ENCODE results near the gene TDO2. TPM values are rescaled to one million over a fixed set of nuclear protein-coding genes. Genes with fewer than 3 reads are reported as not detected.

The TDO2 gene
- total RNA-seq, 1 experiment from 2014 or later: not detected

GRCh38 chr4:155878611-155879010 is 24.9 kb upstream of the TDO2 start:
- ATAC-seq (no peak), DNase-seq (no peak)
- no peak overlapping the region for H2AFZ ChIP-seq (ENCODE audit: low read length)
- H3K9ac ChIP-seq (ENCODE audit: low read length): no peak overlapping the region
- no peaks in the 10 kb centered on the region for H3K9me2 ChIP-seq (replicated peaks; ENCODE audit: low read length)
- POLR2A ChIA-PET (ENCODE audit: unreplicated experiment): no interaction called here
- no peak overlapping the region for H3K4me3 ChIP-seq (ENCODE audit: low read length)
- no peaks in the 10 kb centered on the region; the same call in 1 of the 2 replicates for H3K36me3 ChIP-seq (ENCODE audit: low read depth, low read length)
- intact Hi-C loops (cut with micrococcal nuclease): no loop called here
- H3K27ac ChIP-seq (ENCODE audit: low read length): no peak overlapping the region
- H3K9me3 ChIP-seq (ENCODE audit: low read length): 0 out of 2 replicates have a peak, but pooled peaks cover 7% of the 10 kb centered on the region
- no peaks in the 10 kb centered on the region for H4K20me1 ChIP-seq (ENCODE audit: low read length)
- H3K4me2 ChIP-seq (ENCODE audit: low read length): no peak overlapping the region
- H3K4me1 ChIP-seq (ENCODE audit: insufficient read depth, low read length): no peaks in the 10 kb centered on the region
- CTCF ChIA-PET: no interaction called here
- H3F3A ChIP-seq (ENCODE audit: low read length, unreplicated experiment): no peaks in the 10 kb centered on the region
- no peaks in the 10 kb centered on the region for H3K79me2 ChIP-seq (ENCODE audit: low read length)
- BruUV-seq (replicated peaks): no TSS peak
- H3K27me3 ChIP-seq (ENCODE audit: low read length): no peaks in the 10 kb centered on the region
- TF ChIP-seq EZH2phosphoT487 (IDR thresholded peaks at IDR 0.05; ENCODE audit: borderline replicate concordance, low read length) (no peak), EZH2 (IDR thresholded peaks at IDR 0.05; ENCODE audit: low read length, unreplicated experiment) (no peak)
- TF ChIP-seq, protein P1, sequence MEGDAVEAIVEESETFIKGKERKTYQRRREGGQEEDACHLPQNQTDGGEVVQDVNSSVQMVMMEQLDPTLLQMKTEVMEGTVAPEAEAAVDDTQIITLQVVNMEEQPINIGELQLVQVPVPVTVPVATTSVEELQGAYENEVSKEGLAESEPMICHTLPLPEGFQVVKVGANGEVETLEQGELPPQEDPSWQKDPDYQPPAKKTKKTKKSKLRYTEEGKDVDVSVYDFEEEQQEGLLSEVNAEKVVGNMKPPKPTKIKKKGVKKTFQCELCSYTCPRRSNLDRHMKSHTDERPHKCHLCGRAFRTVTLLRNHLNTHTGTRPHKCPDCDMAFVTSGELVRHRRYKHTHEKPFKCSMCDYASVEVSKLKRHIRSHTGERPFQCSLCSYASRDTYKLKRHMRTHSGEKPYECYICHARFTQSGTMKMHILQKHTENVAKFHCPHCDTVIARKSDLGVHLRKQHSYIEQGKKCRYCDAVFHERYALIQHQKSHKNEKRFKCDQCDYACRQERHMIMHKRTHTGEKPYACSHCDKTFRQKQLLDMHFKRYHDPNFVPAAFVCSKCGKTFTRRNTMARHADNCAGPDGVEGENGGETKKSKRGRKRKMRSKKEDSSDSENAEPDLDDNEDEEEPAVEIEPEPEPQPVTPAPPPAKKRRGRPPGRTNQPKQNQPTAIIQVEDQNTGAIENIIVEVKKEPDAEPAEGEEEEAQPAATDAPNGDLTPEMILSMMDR (conservative IDR thresholded peaks at IDR 0.05; ENCODE audit: low read depth, low read length): no peak

DNA sequence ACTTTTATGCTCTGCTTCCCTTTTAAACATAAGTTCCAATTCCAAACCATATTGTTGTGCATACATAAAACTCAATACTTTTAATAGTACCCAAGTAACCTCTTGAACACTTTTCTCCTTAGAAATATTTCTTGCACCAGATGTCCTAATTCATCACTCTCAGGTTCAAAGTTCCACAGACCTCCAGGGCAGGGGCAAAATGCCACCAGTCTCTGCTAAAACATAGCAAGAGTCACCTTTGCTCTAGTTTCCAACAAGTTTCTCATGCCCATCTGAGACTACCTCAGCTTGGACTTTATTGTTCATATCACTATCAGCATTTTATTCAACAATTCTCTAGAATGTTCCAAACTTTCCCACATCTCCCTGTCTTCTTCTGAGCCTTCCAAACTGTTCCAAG is 23.7 kb upstream of the TDO2 start:
- no peaks in the 10 kb centered on the region for H3K9me2 ChIP-seq (replicated peaks; ENCODE audit: low read length)
- TF ChIP-seq EZH2 (IDR thresholded peaks at IDR 0.05; ENCODE audit: low read length, unreplicated experiment) (no peak), EZH2phosphoT487 (IDR thresholded peaks at IDR 0.05; ENCODE audit: borderline replicate concordance, low read length) (no peak)
- TF ChIP-seq, protein P1 (conservative IDR thresholded peaks at IDR 0.05; ENCODE audit: low read depth, low read length): no peak
- H4K20me1 ChIP-seq (ENCODE audit: low read length): no peaks in the 10 kb centered on the region
- no peaks in the 10 kb centered on the region for H3K4me1 ChIP-seq (ENCODE audit: insufficient read depth, low read length)
- ChIA-PET POLR2A (ENCODE audit: unreplicated experiment) (no interaction called here), CTCF (no interaction called here)
- H3K4me3 ChIP-seq (ENCODE audit: low read length): no peak overlapping the region
- no TSS peak for BruUV-seq (replicated peaks)
- no peak overlapping the region for H3K27ac ChIP-seq (ENCODE audit: low read length)
- no peaks in the 10 kb centered on the region; the same call in 1 of the 2 replicates for H3K36me3 ChIP-seq (ENCODE audit: low read depth, low read length)
- no peak overlapping the region for H3K9ac ChIP-seq (ENCODE audit: low read length)
- no peaks in the 10 kb centered on the region for H3F3A ChIP-seq (ENCODE audit: low read length, unreplicated experiment)
- no peaks in the 10 kb centered on the region for H3K27me3 ChIP-seq (ENCODE audit: low read length)
- H3K79me2 ChIP-seq (ENCODE audit: low read length): no peaks in the 10 kb centered on the region
- ATAC-seq (no peak), DNase-seq (no peak)
- no peak overlapping the region for H3K4me2 ChIP-seq (ENCODE audit: low read length)
- intact Hi-C loops (cut with micrococcal nuclease): no loop called here
- H3K9me3 ChIP-seq (ENCODE audit: low read length): 0 out of 2 replicates have a peak, but pooled peaks cover 7% of the 10 kb centered on the region
- no peak overlapping the region for H2AFZ ChIP-seq (ENCODE audit: low read length)

- no peaks in the 10 kb centered on the region for H3K36me3 ChIP-seq (ENCODE audit: low read depth, low read length)
- H3K9ac ChIP-seq (ENCODE audit: low read length): no peak overlapping the region
- TF ChIP-seq EZH2phosphoT487 (IDR thresholded peaks at IDR 0.05; ENCODE audit: borderline replicate concordance, low read length) (no peak), EZH2 (IDR thresholded peaks at IDR 0.05; ENCODE audit: low read length, unreplicated experiment) (no peak)
- TF ChIP-seq, protein P1 (conservative IDR thresholded peaks at IDR 0.05; ENCODE audit: low read depth, low read length): no peak
- no peaks in the 10 kb centered on the region for H3K9me2 ChIP-seq (replicated peaks; ENCODE audit: low read length)
- H3K4me2 ChIP-seq (ENCODE audit: low read length): no peak overlapping the region
- no peaks in the 10 kb centered on the region for H3K4me1 ChIP-seq (ENCODE audit: insufficient read depth, low read length)
- BruUV-seq (replicated peaks): no TSS peak
- H3K9me3 ChIP-seq (ENCODE audit: low read length): no peaks in the 10 kb centered on the region
- ATAC-seq (no peak), DNase-seq (no peak)
- intact Hi-C loops (cut with micrococcal nuclease): no loop called here
- no peak overlapping the region for H3K4me3 ChIP-seq (ENCODE audit: low read length)
- no peaks in the 10 kb centered on the region for H3K27me3 ChIP-seq (ENCODE audit: low read length)
- no peaks in the 10 kb centered on the region for H3K79me2 ChIP-seq (ENCODE audit: low read length)
- no peaks in the 10 kb centered on the region for H4K20me1 ChIP-seq (ENCODE audit: low read length)
- ChIA-PET POLR2A (ENCODE audit: unreplicated experiment) (interaction anchor here (0.6 kb wide), 1 partner anchor 98 kb away, joined by 4 read pairs; no protein-coding TSS in a partner anchor), CTCF (no interaction called here)
- no peak overlapping the region for H3K27ac ChIP-seq (ENCODE audit: low read length)
- H3F3A ChIP-seq (ENCODE audit: low read length, unreplicated experiment): no peaks in the 10 kb centered on the region
- no peak overlapping the region for H2AFZ ChIP-seq (ENCODE audit: low read length)
Observed at GRCh38 chr4:155881555-155881954, 21.9 kb upstream of the TDO2 start.

Data from PC-3 (cell line).